ENCODE results near the gene NFE2L2.

NFE2L2 gene

GRCh38 chr2:177264693-177265587, at the start of gene NFE2L2:
Gene NFE2L2 (minus strand): TSS chr2:177264727. CDS start chr2:177264576, 151 bp downstream.
- peak; percentile 93 for DNase-seq

- DNase-seq = no peak
These were observed 49.7 kb upstream of the NFE2L2 start for GRCh38 chr2:177314194-177314593.

- no peak for DNase-seq
These were observed 48.7 kb upstream of the NFE2L2 start for GRCh38 chr2:177313162-177313781.

GRCh38 chr2:177312562-177312961, 48.0 kb upstream of the NFE2L2 start:
- DNase-seq = no peak

GRCh38 chr2:177309672-177310309, 45.3 kb upstream of the NFE2L2 start:
- peak; percentile 20 for DNase-seq

GRCh38 chr2:177306550-177306949, 42.0 kb upstream of the NFE2L2 start:
- DNase-seq = no peak

- DNase-seq = no peak
These were observed 39.4 kb upstream of the NFE2L2 start for GRCh38 chr2:177303939-177304338.

GRCh38 chr2:177302552-177302951, 38.0 kb upstream of the NFE2L2 start:
- no peak for DNase-seq

- no peak for DNase-seq
These were observed 33.7 kb upstream of the NFE2L2 start for GRCh38 chr2:177298191-177298590.

- peak; percentile 35 for DNase-seq
These were observed 31.5 kb upstream of the NFE2L2 start for GRCh38 chr2:177296040-177296439.

- no peak for DNase-seq
These were observed 31.0 kb upstream of the NFE2L2 start for GRCh38 chr2:177295484-177295883.

GRCh38 chr2:177291701-177292100, 27.2 kb upstream of the NFE2L2 start:
- DNase-seq = peak; percentile 68

GRCh38 chr2:177289824-177290628, 25.5 kb upstream of the NFE2L2 start:
- DNase-seq = peak; percentile 61

- DNase-seq = no peak
These were observed 23.3 kb upstream of the NFE2L2 start for GRCh38 chr2:177287814-177288213.

GRCh38 chr2:177285892-177286715, 21.6 kb upstream of the NFE2L2 start:
- no peak for DNase-seq

- no peak for DNase-seq
These were observed 20.0 kb upstream of the NFE2L2 start for GRCh38 chr2:177284531-177284930.

- DNase-seq = no peak
These were observed 19.4 kb upstream of the NFE2L2 start for GRCh38 chr2:177283906-177284305.

GRCh38 chr2:177282787-177283572, 18.5 kb upstream of the NFE2L2 start:
- no peak for DNase-seq

GRCh38 chr2:177282181-177282641, 17.7 kb upstream of the NFE2L2 start:
- no peak for DNase-seq

GRCh38 chr2:177281400-177282180, 17.1 kb upstream of the NFE2L2 start:
- no peak for DNase-seq

All from activated CD4-positive, alpha-beta T cell treated with anti-CD3 and anti-CD28 coated beads, Interleukin-2, Interleukin-6, amounts not matched to agents 100 ng/mL and 50 ng/mL, durations not matched to agents 16 hours and 8 hours (primary cell).